GM12872 (cell line): Measurements from ENCODE around the gene MAP3K19.

Experiments used
- TF ChIP-seq, protein P1 (sequence below): IDR thresholded peaks from 3 replicates; pipeline ENCODE4 v1.5.1; 2011; ENCODE audit warnings: low read depth, mild to moderate bottlenecking, low read length, moderate library complexity; ENCODE audit not compliant: insufficient read depth

The MAP3K19 gene

DNA sequence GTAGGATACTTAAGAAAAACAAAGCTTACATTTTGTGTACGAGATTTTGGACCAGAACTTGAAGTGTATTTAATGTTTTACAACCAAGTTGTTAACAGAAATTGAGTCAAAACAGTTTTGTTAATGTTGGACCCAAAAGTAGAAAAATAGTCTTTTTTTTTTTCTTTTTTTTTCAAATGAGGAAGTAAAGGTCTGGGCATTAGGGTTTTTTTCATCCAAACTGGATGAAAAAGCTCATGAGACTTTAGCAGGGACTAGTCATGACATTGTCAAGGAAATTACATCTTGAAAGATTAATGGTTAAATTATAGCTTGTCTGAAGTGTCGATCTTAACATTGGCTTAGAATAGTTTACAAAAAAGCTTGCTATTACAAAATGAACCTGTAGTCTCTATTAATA is 96.4 kb downstream of the MAP3K19 start:
- TF ChIP-seq, protein P1, sequence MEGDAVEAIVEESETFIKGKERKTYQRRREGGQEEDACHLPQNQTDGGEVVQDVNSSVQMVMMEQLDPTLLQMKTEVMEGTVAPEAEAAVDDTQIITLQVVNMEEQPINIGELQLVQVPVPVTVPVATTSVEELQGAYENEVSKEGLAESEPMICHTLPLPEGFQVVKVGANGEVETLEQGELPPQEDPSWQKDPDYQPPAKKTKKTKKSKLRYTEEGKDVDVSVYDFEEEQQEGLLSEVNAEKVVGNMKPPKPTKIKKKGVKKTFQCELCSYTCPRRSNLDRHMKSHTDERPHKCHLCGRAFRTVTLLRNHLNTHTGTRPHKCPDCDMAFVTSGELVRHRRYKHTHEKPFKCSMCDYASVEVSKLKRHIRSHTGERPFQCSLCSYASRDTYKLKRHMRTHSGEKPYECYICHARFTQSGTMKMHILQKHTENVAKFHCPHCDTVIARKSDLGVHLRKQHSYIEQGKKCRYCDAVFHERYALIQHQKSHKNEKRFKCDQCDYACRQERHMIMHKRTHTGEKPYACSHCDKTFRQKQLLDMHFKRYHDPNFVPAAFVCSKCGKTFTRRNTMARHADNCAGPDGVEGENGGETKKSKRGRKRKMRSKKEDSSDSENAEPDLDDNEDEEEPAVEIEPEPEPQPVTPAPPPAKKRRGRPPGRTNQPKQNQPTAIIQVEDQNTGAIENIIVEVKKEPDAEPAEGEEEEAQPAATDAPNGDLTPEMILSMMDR, result no peak

DNA sequence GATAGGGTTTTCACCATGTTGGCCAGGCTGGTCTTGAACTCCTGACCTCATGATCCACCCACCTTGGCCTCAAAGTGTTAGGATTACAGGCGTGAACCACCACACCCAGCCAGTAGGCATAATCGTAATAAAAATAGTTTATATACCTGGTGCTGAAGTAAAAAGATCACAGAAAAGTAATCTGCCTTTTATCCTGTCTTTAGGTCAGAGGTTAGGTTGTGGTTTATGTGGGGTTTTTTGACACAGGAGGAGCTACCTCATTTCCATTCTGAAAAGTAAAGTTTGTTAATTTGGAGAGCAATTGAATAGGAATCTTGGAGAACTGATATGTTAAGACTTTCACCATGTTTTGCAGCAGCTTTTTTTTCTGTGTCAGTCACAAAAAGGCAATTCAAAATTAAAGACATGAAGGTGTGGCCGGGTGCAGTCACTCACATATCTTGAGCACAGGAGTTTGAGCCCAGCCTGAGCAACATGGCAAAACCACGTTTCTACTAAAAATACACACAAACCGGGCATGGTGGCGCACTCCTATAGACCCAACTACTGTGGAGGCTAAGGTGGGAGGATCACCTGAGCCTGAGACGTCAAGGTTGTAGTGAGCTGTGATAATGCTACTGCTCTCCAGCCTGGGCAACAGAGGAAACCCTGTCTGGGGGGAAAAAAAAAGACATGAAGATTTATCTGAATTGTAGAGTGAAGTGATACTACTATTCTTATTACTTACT is 97.1 kb downstream of the MAP3K19 start:
- TF ChIP-seq, protein P1, result no peak

DNA sequence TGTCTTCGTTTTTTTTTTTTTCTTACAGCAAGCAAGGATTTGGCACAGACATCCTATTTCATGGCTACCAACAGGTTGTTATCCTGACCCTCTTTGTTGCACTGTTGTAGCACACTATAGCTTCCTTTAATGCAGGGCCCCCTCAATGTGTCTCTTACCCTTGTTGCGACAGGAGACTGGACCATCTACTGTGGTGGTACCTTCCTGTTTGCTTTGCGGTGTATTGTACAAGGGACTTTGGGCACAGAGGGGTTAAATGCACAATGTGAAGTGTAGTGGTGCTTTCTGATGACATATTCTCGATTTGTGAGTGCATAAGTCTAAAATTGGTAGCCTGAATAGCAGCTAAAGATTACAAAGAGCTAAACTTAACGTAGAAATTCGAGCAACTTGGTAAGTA is 101.2 kb downstream of the MAP3K19 start:
- TF ChIP-seq, protein P1, result no peak

DNA sequence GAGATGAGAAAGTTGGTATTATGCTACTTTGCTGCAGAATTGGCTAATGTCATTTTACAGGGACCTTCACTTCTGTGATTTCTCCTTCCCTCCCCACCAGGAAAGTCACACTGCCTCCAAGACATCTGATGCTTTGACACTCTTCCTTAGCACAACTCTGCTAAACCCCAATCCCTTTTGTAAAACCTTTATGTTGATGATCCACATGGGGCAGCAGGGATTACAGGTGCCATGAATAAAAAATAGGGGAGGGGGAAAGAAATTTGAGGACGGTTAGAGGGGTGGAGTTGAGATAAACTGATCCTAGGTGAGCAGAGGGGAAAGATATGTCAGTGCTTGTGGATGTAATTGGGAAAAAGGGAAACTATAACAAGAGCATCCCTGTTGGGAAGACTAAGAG is 102.3 kb downstream of the MAP3K19 start:
- TF ChIP-seq, protein P1, result no peak

DNA sequence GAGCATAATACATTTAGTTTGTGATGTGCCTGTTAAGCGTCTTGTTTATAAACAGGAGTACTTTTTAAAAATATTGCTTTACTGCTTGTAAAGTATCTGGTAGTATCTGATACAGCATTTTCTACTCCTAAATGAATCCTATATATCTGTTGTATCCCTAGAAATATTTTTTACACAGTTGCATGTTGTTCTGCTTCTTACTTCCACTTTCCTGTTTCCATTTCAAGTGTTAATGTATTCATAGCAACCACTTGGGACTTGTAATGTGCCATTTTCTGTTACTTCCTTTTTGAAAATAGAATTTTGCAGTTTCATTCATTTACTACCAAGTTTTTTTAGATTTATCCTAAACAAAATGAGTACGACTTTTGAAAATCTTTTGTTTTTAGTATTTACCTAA is 103.7 kb downstream of the MAP3K19 start:
- TF ChIP-seq, protein P1, result no peak

DNA sequence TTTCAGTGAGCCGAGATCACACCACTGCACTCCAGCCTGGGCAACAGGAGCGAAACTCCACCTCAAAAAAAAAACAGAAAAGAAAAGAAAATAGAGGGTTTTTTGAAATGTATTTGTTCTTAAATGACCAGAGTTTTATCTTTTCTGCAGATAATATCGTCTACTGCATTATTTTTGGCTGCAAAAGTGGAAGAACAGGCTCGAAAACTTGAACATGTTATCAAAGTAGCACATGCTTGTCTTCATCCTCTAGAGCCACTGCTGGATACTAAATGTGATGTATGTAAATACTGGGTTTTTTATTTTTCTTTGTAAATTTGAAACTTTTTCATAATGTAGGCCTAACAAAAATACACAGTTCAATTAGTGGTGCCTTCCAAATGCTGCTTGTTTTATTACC is 110.6 kb downstream of the MAP3K19 start:
- TF ChIP-seq, protein P1, result no peak

DNA sequence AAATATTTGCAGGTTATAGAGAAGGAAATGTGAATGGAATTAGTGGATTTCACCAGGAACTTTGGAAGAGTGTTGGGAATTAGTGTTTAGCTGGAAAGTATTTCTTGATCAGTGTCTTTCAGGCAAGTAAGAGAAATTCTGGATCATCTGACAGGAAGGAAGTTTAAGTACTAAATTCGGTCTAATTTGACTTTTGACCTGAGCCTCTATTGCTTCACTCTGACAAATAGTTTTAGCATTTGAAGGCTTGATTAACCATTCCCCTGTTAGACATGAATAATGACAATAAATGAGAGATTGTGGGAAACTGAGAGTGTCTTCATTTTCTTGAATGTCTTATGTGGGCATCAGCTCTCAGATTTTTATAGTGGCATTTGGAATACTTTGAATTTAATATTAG is 112.6 kb downstream of the MAP3K19 start:
- TF ChIP-seq, protein P1, result no peak
